Stimulated activated naive CD8-positive, alpha-beta T cell treated with anti-CD3 and anti-CD28 coated beads, Interleukin-15, Interleukin-2, amounts not matched to agents 100 U/mL and 50 U/mL, for 24 hours (primary cell): ENCODE results near the gene TXNDC8.
"Not testable (repeated sequence)": the region's sequence is repeated elsewhere in the genome, so short reads cannot be mapped to it uniquely, and the experiment has no call there.

Source experiments
- ATAC-seq: fragments of 150-1000 bp; cut with Tn5 transposase; one replicate; pipeline ENCODE4 v1.10.0; 2021
- DNase-seq: peaks from one replicate; pipeline ENCODE4 v3.0.0; 2021

Gene TXNDC8

GRCh38 chr9:110337727-110338126 lies at the start of gene TXNDC8:
Gene TXNDC8, minus strand, starts transcription at chr9:110337863.
- no peak for ATAC-seq
- no peak for DNase-seq

- ATAC-seq (no peak), DNase-seq (no peak)
Observed at GRCh38 chr9:110383491-110383890, 45.8 kb upstream of the TXNDC8 start.

GRCh38 chr9:110382731-110383130 lies 45.1 kb upstream of the TXNDC8 start:
- no peak for ATAC-seq
- DNase-seq, result no peak

GRCh38 chr9:110371411-110372007 lies 33.8 kb upstream of the TXNDC8 start:
- ATAC-seq (no peak), DNase-seq (no peak)

- DNase-seq (no peak), ATAC-seq (no peak)
Observed at GRCh38 chr9:110370315-110370714, 32.7 kb upstream of the TXNDC8 start.

- DNase-seq, result no peak
- no peak for ATAC-seq
Observed at GRCh38 chr9:110364451-110364850, 26.8 kb upstream of the TXNDC8 start.

GRCh38 chr9:110358992-110359391 lies 21.3 kb upstream of the TXNDC8 start:
- DNase-seq, result not testable (repeated sequence)

GRCh38 chr9:110357505-110357904 lies 19.8 kb upstream of the TXNDC8 start:
- no peak for DNase-seq
- ATAC-seq, result no peak

More at GRCh38 chr9:110358992-110359391, 21.3 kb upstream of the TXNDC8 start:
- ATAC-seq, result not testable (repeated sequence)

GRCh38 chr9:110356639-110357395 lies 19.2 kb upstream of the TXNDC8 start:
- no peak for ATAC-seq
- DNase-seq, result no peak

- no peak for DNase-seq
- ATAC-seq, result no peak
Observed at GRCh38 chr9:110355911-110356310, 18.2 kb upstream of the TXNDC8 start.

GRCh38 chr9:110351009-110351467 lies 13.4 kb upstream of the TXNDC8 start:
- DNase-seq, result no peak

GRCh38 chr9:110346325-110346724 lies 8.7 kb upstream of the TXNDC8 start:
- ATAC-seq (no peak), DNase-seq (no peak)

More at GRCh38 chr9:110351009-110351467, 13.4 kb upstream of the TXNDC8 start:
- ATAC-seq, result peak; percentile 28

- DNase-seq (no peak), ATAC-seq (no peak)
Observed at GRCh38 chr9:110344821-110345220, 7.2 kb upstream of the TXNDC8 start.

GRCh38 chr9:110343551-110343950 lies 5.9 kb upstream of the TXNDC8 start:
- no peak for DNase-seq
- no peak for ATAC-seq

GRCh38 chr9:110340306-110340705 lies 2.6 kb upstream of the TXNDC8 start:
- no peak for DNase-seq

GRCh38 chr9:110338143-110338542 lies 480 bp upstream of the TXNDC8 start:
- no peak for DNase-seq
- ATAC-seq, result no peak

More at GRCh38 chr9:110340306-110340705, 2.6 kb upstream of the TXNDC8 start:
- no peak for ATAC-seq

- ATAC-seq, result no peak
- no peak for DNase-seq
Observed at GRCh38 chr9:110336363-110336762, 1.3 kb downstream of the TXNDC8 start.

- no peak for ATAC-seq
Observed at GRCh38 chr9:110334871-110335270, 2.8 kb downstream of the TXNDC8 start.

GRCh38 chr9:110334183-110334582 lies 3.5 kb downstream of the TXNDC8 start:
- DNase-seq (no peak), ATAC-seq (no peak)

More at GRCh38 chr9:110334871-110335270, 2.8 kb downstream of the TXNDC8 start:
- no peak for DNase-seq

- DNase-seq (no peak), ATAC-seq (no peak)
Observed at GRCh38 chr9:110332766-110333165, 4.9 kb downstream of the TXNDC8 start.

- DNase-seq, result no peak
- ATAC-seq, result no peak
Observed at GRCh38 chr9:110330484-110331105, 7.1 kb downstream of the TXNDC8 start.

GRCh38 chr9:110329639-110330230 lies 7.9 kb downstream of the TXNDC8 start:
- ATAC-seq (peak; percentile 32), DNase-seq (no peak)

- DNase-seq, result no peak
- no peak for ATAC-seq
Observed at GRCh38 chr9:110328763-110329162, 8.9 kb downstream of the TXNDC8 start.
